HEK293 (cell line): ENCODE results near the gene TBRG1.
A peak's percentile ranks its signal among the peaks of the same experiment; 100 is the strongest.

ENCODE experiments used
- CTCF ChIA-PET: fragments of 350-600 bp; formaldehyde crosslinking; extraction: SDS; loops from one replicate; lab custom pipeline; 2021; ENCODE audit warnings: antibody characterized with exemption; lab: Yijun Ruan, JAX
- POLR2A ChIA-PET: fragments of 300-600 bp; formaldehyde crosslinking; extraction: SDS; loops from one replicate; lab custom pipeline; 2020; ENCODE audit warnings: antibody characterized with exemption, inconsistent platforms; lab: Yijun Ruan, JAX
- H3K27ac ChIP-seq: fragments of 200-500 bp; sonication (Bioruptor generic); 2 replicates; pipeline ENCODE4 v1.5.1; 2014; ENCODE audit warnings: low read depth, low read length, control low read depth, inconsistent platforms; ENCODE audit errors: extremely low read depth
- H3K36me3 ChIP-seq, 2 experiments: fragments of 200-500 bp in 1 of 2; sonication (Bioruptor generic) in 1 of 2; 1 replicate in 1 of 2; 2 replicates in 1 of 2; pipeline ENCODE4 v1.5.1; 2014 to 2017; ENCODE audit warnings: inconsistent platforms in 2 of 2, low read length in 2 of 2; ENCODE audit not compliant: control insufficient read depth in 2 of 2, insufficient read depth in 1 of 2
- H3K4me1 ChIP-seq: fragments of 200-500 bp; sonication (Bioruptor generic); 2 replicates; pipeline ENCODE4 v1.5.1; 2014; ENCODE audit warnings: mild to moderate bottlenecking, low read length, inconsistent platforms; ENCODE audit not compliant: control insufficient read depth, insufficient read depth
- H3K4me3 ChIP-seq: 2 replicates; pipeline ENCODE4 v1.5.1; 2011; ENCODE audit warnings: low read depth, mild to moderate bottlenecking, control low read depth, low read length, moderate library complexity
- H3K9me3 ChIP-seq: fragments of 200-500 bp; sonication (Bioruptor generic); 2 replicates; pipeline ENCODE4 v1.5.1; 2014; ENCODE audit warnings: low read depth, low read length, inconsistent platforms; ENCODE audit not compliant: control insufficient read depth, insufficient read depth
- KLF16 ChIP-seq: fragments of 450-650 bp; formaldehyde crosslinking; IDR thresholded peaks from 2 replicates; pipeline ENCODE4 v1.5.1; 2017; ENCODE audit warnings: missing biosample characterization, missing genetic modification characterization
- MYNN ChIP-seq: fragments of 450-650 bp; formaldehyde crosslinking; IDR thresholded peaks from 2 replicates; pipeline ENCODE4 v1.5.1; 2016; ENCODE audit warnings: missing biosample characterization, missing genetic modification characterization, borderline replicate concordance
- PRDM1 ChIP-seq: fragments of 450-650 bp; formaldehyde crosslinking; IDR thresholded peaks from 2 replicates; pipeline ENCODE4; 2016; ENCODE audit warnings: missing biosample characterization, missing genetic modification characterization
- SCRT1 ChIP-seq: fragments of 450-650 bp; formaldehyde crosslinking; IDR thresholded peaks from 2 replicates; pipeline ENCODE4 v1.5.1; 2016; ENCODE audit warnings: missing biosample characterization, missing genetic modification characterization, borderline replicate concordance
- SP7 ChIP-seq: fragments of 450-650 bp; formaldehyde crosslinking; IDR thresholded peaks from 2 replicates; pipeline ENCODE4 v1.5.1; 2016; ENCODE audit warnings: missing biosample characterization, missing genetic modification characterization
- TCF7L2 ChIP-seq: IDR thresholded peaks from 2 replicates; pipeline ENCODE4 v1.6.1; 2011; ENCODE audit warnings: low read depth, mild to moderate bottlenecking, inconsistent platforms, low read length, moderate library complexity, borderline replicate concordance
- ZNF146 ChIP-seq: fragments of 450-650 bp; formaldehyde crosslinking; IDR thresholded peaks from 2 replicates; pipeline ENCODE4 v1.5.1; 2016; ENCODE audit warnings: missing biosample characterization, missing genetic modification characterization
- ZNF2 ChIP-seq: fragments of 450-650 bp; formaldehyde crosslinking; IDR thresholded peaks from 2 replicates; pipeline ENCODE4 v1.5.1; 2016; ENCODE audit warnings: missing biosample characterization, missing genetic modification characterization
- ZNF366 ChIP-seq: fragments of 450-650 bp; formaldehyde crosslinking; conservative IDR thresholded peaks from 2 replicates; pipeline ENCODE4 v1.5.1; 2016; ENCODE audit warnings: missing biosample characterization, missing genetic modification characterization
- ZNF391 ChIP-seq: fragments of 450-650 bp; formaldehyde crosslinking; IDR thresholded peaks from 2 replicates; pipeline ENCODE4 v1.5.1; 2016; ENCODE audit warnings: low read depth, missing biosample characterization, missing genetic modification characterization, borderline replicate concordance
- ZNF426 ChIP-seq: fragments of 450-650 bp; formaldehyde crosslinking; IDR thresholded peaks from 2 replicates; pipeline ENCODE4 v1.5.1; 2017; ENCODE audit warnings: missing biosample characterization, missing genetic modification characterization, mild to moderate bottlenecking, inconsistent platforms, moderate library complexity
- ZNF561 ChIP-seq: fragments of 450-650 bp; IDR thresholded peaks from 2 replicates; pipeline ENCODE4 v1.5.1; 2018; ENCODE audit warnings: missing biosample characterization, missing genetic modification characterization, borderline replicate concordance
- ZNF654 ChIP-seq: fragments of 450-650 bp; formaldehyde crosslinking; IDR thresholded peaks from 2 replicates; pipeline ENCODE4 v1.5.1; 2016; ENCODE audit warnings: low read depth, missing biosample characterization, missing genetic modification characterization
- ZNF76 ChIP-seq: fragments of 450-650 bp; formaldehyde crosslinking; IDR thresholded peaks from 2 replicates; pipeline ENCODE4; 2016; ENCODE audit warnings: low read depth, missing biosample characterization, missing genetic modification characterization, borderline replicate concordance
- ZNF768 ChIP-seq: fragments of 450-650 bp; formaldehyde crosslinking; IDR thresholded peaks from 2 replicates; pipeline ENCODE4 v1.5.1; 2018; ENCODE audit warnings: missing biosample characterization, mild to moderate bottlenecking, missing genetic modification characterization
- ZNF830 ChIP-seq: fragments of 450-650 bp; IDR thresholded peaks from 2 replicates; pipeline ENCODE4 v1.5.0; 2018; ENCODE audit warnings: missing biosample characterization, missing genetic modification characterization, low read depth, mild to moderate bottlenecking, moderate library complexity
- ZNF843 ChIP-seq: fragments of 450-650 bp; formaldehyde crosslinking; IDR thresholded peaks from 2 replicates; pipeline ENCODE4 v1.5.1; 2016; ENCODE audit warnings: missing biosample characterization, missing genetic modification characterization
- ZSCAN30 ChIP-seq: fragments of 450-650 bp; IDR thresholded peaks from 2 replicates; pipeline ENCODE4 v1.5.1; 2018; ENCODE audit warnings: missing biosample characterization, mild to moderate bottlenecking, missing genetic modification characterization, moderate library complexity
- TF ChIP-seq, protein P1 (sequence below): fragments of 450-650 bp; formaldehyde crosslinking; IDR thresholded peaks from 2 replicates; pipeline ENCODE4 v1.5.1; 2016; ENCODE audit warnings: missing biosample characterization, missing genetic modification characterization
- TF ChIP-seq, protein P2 (sequence below): fragments of 450-650 bp; formaldehyde crosslinking; IDR thresholded peaks from 2 replicates; pipeline ENCODE4 v1.5.1; 2016; ENCODE audit warnings: missing biosample characterization, missing genetic modification characterization
- TF ChIP-seq, protein P3 (sequence below): fragments of 450-650 bp; formaldehyde crosslinking; IDR thresholded peaks from 2 replicates; pipeline ENCODE4 v1.5.1; 2016; ENCODE audit warnings: missing biosample characterization, missing genetic modification characterization, low read depth
- TF ChIP-seq, protein P4 (sequence below): fragments of 450-650 bp; formaldehyde crosslinking; IDR thresholded peaks from 2 replicates; pipeline ENCODE4 v1.5.1; 2017; ENCODE audit warnings: missing biosample characterization, missing genetic modification characterization
- TF ChIP-seq, protein P5 (sequence below): fragments of 450-650 bp; formaldehyde crosslinking; IDR thresholded peaks from 2 replicates; pipeline ENCODE4 v1.5.1; 2016; ENCODE audit warnings: missing biosample characterization, missing genetic modification characterization
- TF ChIP-seq, protein P6 (sequence below): fragments of 450-650 bp; formaldehyde crosslinking; IDR thresholded peaks from 2 replicates; pipeline ENCODE4 v1.5.1; 2017; ENCODE audit warnings: missing biosample characterization, missing genetic modification characterization

Gene TBRG1

GRCh38 chr11:124622531-124623451 lies at the start of gene TBRG1:
TSS of gene TBRG1 (plus strand) at chr11:124622864. CDS start at chr11:124623084, 220 bp downstream.
- ChIA-PET CTCF (interaction anchor here (0.5 to 1.4 kb wide), 7 partner anchors 22 to 1148 kb away, joined by 3 to 5 read pairs (median 3); no protein-coding TSS in a partner anchor), POLR2A (interaction anchor here (0.6 to 1.6 kb wide), 13 partner anchors 9 to 310 kb away, joined by 3 to 6 read pairs (median 3); partner anchors contain the start of gene NRGN)
- Histone ChIP-seq H3K27ac (peak within 1 kb of the TSS; percentile 74), H3K9me3 (no peaks in the 10 kb centered on the region), H3K36me3 (peaks cover 0 to 34% of the 10 kb centered on the region in 2 experiments; a peak in 1 of 3 replicates), H3K4me3 (peak within 1 kb of the TSS; percentile 99), H3K4me1 (no peaks in the 10 kb centered on the region)
- TF ChIP-seq, protein P1, sequence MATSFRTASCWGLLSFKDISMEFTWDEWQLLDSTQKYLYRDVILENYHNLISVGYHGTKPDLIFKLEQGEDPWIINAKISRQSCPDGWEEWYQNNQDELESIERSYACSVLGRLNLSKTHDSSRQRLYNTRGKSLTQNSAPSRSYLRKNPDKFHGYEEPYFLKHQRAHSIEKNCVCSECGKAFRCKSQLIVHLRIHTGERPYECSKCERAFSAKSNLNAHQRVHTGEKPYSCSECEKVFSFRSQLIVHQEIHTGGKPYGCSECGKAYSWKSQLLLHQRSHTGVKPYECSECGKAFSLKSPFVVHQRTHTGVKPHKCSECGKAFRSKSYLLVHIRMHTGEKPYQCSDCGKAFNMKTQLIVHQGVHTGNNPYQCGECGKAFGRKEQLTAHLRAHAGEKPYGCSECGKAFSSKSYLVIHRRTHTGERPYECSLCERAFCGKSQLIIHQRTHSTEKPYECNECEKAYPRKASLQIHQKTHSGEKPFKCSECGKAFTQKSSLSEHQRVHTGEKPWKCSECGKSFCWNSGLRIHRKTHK (tag by site-specific recombination): no peak
- no peak for TF ChIP-seq ZNF391 (tag by site-specific recombination)
- peak; percentile 26; the same call in 1 of the 2 replicates for TF ChIP-seq ZNF366 (tag by site-specific recombination)
- TF ChIP-seq SCRT1 (tag by site-specific recombination): no peak
- no peak for TF ChIP-seq ZNF2 (tag by site-specific recombination)
- TF ChIP-seq ZNF561 (tag by site-specific recombination): peak; percentile 90
- no peak for TF ChIP-seq MYNN (tag by site-specific recombination)
- TF ChIP-seq, protein P2, sequence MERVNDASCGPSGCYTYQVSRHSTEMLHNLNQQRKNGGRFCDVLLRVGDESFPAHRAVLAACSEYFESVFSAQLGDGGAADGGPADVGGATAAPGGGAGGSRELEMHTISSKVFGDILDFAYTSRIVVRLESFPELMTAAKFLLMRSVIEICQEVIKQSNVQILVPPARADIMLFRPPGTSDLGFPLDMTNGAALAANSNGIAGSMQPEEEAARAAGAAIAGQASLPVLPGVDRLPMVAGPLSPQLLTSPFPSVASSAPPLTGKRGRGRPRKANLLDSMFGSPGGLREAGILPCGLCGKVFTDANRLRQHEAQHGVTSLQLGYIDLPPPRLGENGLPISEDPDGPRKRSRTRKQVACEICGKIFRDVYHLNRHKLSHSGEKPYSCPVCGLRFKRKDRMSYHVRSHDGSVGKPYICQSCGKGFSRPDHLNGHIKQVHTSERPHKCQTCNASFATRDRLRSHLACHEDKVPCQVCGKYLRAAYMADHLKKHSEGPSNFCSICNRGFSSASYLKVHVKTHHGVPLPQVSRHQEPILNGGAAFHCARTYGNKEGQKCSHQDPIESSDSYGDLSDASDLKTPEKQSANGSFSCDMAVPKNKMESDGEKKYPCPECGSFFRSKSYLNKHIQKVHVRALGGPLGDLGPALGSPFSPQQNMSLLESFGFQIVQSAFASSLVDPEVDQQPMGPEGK (tag by site-specific recombination): peak; percentile 80
- TF ChIP-seq TCF7L2: no peak
- TF ChIP-seq ZNF768 (tag by site-specific recombination): no peak
- peak; percentile 54; the same call in 1 of the 2 replicates for TF ChIP-seq SP7 (tag by site-specific recombination)
- TF ChIP-seq, protein P3, sequence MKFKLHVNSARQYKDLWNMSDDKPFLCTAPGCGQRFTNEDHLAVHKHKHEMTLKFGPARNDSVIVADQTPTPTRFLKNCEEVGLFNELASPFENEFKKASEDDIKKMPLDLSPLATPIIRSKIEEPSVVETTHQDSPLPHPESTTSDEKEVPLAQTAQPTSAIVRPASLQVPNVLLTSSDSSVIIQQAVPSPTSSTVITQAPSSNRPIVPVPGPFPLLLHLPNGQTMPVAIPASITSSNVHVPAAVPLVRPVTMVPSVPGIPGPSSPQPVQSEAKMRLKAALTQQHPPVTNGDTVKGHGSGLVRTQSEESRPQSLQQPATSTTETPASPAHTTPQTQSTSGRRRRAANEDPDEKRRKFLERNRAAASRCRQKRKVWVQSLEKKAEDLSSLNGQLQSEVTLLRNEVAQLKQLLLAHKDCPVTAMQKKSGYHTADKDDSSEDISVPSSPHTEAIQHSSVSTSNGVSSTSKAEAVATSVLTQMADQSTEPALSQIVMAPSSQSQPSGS: peak; percentile 38; the same call in 1 of the 2 replicates
- TF ChIP-seq ZNF146 (tag by site-specific recombination): no peak
- no peak for TF ChIP-seq KLF16
- no peak for TF ChIP-seq ZNF426 (tag by site-specific recombination)
- no peak for TF ChIP-seq ZNF830
- TF ChIP-seq, protein P4, sequence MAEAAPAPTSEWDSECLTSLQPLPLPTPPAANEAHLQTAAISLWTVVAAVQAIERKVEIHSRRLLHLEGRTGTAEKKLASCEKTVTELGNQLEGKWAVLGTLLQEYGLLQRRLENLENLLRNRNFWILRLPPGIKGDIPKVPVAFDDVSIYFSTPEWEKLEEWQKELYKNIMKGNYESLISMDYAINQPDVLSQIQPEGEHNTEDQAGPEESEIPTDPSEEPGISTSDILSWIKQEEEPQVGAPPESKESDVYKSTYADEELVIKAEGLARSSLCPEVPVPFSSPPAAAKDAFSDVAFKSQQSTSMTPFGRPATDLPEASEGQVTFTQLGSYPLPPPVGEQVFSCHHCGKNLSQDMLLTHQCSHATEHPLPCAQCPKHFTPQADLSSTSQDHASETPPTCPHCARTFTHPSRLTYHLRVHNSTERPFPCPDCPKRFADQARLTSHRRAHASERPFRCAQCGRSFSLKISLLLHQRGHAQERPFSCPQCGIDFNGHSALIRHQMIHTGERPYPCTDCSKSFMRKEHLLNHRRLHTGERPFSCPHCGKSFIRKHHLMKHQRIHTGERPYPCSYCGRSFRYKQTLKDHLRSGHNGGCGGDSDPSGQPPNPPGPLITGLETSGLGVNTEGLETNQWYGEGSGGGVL (tag by site-specific recombination): no peak
- TF ChIP-seq, protein P5, sequence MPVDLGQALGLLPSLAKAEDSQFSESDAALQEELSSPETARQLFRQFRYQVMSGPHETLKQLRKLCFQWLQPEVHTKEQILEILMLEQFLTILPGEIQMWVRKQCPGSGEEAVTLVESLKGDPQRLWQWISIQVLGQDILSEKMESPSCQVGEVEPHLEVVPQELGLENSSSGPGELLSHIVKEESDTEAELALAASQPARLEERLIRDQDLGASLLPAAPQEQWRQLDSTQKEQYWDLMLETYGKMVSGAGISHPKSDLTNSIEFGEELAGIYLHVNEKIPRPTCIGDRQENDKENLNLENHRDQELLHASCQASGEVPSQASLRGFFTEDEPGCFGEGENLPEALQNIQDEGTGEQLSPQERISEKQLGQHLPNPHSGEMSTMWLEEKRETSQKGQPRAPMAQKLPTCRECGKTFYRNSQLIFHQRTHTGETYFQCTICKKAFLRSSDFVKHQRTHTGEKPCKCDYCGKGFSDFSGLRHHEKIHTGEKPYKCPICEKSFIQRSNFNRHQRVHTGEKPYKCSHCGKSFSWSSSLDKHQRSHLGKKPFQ (tag by site-specific recombination): no peak
- TF ChIP-seq ZNF654 (tag by site-specific recombination): no peak
- TF ChIP-seq, protein P6, sequence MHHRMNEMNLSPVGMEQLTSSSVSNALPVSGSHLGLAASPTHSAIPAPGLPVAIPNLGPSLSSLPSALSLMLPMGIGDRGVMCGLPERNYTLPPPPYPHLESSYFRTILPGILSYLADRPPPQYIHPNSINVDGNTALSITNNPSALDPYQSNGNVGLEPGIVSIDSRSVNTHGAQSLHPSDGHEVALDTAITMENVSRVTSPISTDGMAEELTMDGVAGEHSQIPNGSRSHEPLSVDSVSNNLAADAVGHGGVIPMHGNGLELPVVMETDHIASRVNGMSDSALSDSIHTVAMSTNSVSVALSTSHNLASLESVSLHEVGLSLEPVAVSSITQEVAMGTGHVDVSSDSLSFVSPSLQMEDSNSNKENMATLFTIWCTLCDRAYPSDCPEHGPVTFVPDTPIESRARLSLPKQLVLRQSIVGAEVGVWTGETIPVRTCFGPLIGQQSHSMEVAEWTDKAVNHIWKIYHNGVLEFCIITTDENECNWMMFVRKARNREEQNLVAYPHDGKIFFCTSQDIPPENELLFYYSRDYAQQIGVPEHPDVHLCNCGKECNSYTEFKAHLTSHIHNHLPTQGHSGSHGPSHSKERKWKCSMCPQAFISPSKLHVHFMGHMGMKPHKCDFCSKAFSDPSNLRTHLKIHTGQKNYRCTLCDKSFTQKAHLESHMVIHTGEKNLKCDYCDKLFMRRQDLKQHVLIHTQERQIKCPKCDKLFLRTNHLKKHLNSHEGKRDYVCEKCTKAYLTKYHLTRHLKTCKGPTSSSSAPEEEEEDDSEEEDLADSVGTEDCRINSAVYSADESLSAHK: no peak
- peak; percentile 47; the same call in 1 of the 2 replicates for TF ChIP-seq ZSCAN30
- 0 out of 2 replicates have a peak, but pooled peaks have one; percentile 21 for TF ChIP-seq PRDM1 (tag by site-specific recombination)
- TF ChIP-seq ZNF76 (tag by site-specific recombination): peak; percentile 66; the same call in 1 of the 2 replicates
- TF ChIP-seq ZNF843 (tag by site-specific recombination): no peak
